Upper lobe of left lung (tissue), 4 donors: ENCODE data around the gene CLASP1.

Source experiments
- CTCF ChIP-seq, 6 experiments: fragments of 450-650 bp in 4 of 6; fragments of 200-600 bp in 2 of 6; sonication (generic) in 2 of 6; IDR thresholded peaks; one replicate each; pipeline ENCODE4 v1.5.1; 2016 to 2019; ENCODE audit warnings: antibody characterized with exemption in 6 of 6
- EP300 ChIP-seq, 4 donors: sonication (generic); formaldehyde crosslinking; IDR thresholded peaks; one replicate each; pipeline ENCODE4 v1.5.1; 2017; ENCODE audit warnings: antibody characterized with exemption in 4 of 4, control low read depth in 2 of 4

GRCh38 chr2:121608367-121608766 is 40.9 kb downstream of the CLASP1 start:
- TF ChIP-seq CTCF (IDR thresholded peaks at IDR 0.05) (no peak), EP300 (IDR thresholded peaks at IDR 0.05) (no peak)
